GM19438 (cell line): ENCODE measurements around the gene LRP2BP.

Experiments used
- ATAC-seq: cut with Tn5 transposase; IDR thresholded peaks from one replicate; pipeline ENCODE4 v1.9.1; 2021; ENCODE audit warnings: low read depth; ENCODE audit not compliant: unreplicated experiment

LRP2BP gene

DNA sequence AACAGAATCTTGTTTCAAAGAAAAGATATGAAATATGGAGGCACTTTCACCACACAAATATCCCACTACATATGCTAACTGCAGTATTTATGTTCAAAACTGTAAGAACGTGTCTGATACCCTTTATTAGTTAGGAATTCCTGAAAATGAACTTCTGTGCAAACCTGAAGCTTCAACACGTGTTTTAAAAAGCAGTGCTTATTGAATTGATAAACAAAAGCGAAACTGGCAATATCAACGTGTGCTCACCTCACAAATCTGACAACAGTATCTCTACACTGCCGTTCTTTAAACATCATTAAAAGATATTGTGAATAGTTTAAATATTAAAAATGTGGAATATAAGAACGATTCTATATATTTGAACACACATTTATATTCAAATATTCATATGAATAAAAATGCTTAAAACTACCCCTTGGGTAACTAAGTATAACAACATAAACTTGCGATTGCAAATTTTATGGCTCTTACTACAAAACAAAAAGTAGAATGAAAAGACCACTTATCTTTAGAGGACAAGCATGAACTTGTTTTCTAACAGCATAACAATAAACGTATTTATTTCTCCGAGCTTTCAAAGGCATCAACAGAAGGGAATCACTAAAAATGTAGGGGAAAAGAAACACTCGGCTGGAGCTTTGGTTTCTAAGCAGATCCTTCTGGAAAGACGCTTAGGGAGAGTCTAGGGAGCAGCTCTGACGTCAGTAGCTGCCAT lies at the start of gene LRP2BP:
Gene LRP2BP (minus strand): TSS at position 687 of the 718 bp plus-strand sequence. CDS start 17,738 bp downstream, outside the sequence.
- no peak for ATAC-seq

DNA sequence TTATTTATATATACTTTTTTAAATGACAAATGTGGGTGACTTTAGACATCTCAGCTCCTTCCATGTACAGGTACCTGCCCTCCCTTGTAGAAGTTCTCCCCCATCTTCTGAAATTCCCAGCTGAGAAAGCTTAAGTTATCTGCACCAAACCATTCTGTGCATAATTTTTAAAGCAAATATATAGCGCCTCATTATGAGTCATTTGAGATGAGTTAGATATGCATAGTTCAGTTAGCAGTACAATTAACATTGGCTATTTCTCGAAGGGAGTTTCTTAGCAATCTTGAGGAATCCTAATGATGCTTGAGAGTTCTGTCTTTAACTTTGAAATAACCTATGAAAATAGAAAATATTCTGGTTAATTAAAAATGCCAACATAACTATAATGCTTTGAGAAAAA lies 49.5 kb upstream of the LRP2BP start:
- ATAC-seq = no peak

DNA sequence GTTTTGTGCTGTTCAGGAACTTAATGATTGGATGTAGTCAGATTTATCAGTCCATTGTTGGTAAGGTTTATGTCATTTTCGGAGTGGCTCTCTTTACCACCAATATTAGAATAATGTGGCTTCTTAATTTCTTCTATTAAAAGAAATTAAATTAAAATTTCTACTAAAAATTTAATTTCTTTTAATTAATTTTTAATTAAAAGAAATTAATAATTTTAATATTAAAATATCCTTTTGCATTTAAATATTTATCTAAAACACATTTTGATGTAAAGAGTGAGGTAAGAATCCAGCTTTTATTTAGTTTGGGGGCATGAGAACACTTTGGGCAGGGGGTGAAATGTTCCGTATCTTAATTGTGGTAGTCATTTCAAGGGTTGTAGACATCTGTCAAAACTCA lies 45.8 kb upstream of the LRP2BP start:
- no peak for ATAC-seq

DNA sequence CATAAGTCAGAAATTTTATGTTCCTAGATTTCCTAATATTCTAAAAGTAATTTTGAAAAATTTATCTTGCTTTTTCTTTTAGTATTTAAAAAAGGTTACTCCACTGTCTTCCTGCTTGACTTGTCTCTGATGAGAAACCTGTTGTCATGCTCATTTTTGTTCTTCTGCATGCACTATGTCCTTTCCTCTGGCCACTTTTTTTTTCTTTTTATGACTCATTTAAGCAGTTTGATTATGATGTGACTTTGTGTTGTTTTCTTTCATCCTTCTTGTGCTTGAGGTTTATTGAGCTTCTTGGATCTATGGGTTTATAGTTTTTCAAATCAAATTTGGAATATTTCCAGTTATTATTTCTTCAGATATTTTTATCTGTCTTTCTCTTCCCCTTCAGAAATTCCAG lies 42.1 kb upstream of the LRP2BP start:
- ATAC-seq = no peak

DNA sequence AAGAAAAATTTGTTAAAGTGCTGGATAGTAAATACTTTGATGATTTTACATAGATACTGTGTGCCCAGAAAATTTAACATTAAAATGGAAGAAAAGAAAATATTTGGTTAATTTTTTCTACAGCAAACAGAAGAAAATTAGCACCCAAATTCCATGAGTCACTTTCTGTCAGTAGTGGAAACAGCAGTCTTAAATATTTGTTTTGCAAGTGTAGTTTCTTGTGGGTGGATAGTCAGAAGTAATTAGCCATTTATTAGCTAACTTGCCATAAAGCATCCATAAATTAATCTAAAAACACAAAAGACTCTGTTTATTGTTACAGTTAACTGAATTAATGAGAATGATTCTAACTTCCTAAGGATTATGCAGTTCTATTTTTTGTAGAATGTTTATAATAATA lies 39.7 kb upstream of the LRP2BP start:
- ATAC-seq = no peak

DNA sequence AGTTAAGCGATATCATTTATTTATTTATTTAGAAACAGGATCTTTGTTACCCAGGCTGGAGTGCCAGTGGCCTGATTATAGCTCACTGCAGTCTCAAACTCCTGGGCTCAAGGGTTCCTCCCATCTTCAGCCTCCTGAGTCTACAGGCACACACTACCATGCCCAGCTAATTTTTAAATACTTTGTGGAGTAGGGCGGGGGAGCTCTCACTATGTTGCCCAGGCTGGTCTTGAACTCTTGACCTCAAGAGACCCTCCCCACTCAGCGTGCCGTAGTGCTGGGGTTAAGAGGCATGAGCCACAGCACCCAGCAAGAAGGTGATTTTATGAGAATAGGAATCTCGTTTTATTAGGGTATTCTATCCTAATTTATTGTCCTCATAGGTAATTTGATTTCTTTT lies 33.9 kb upstream of the LRP2BP start:
- ATAC-seq = no peak

DNA sequence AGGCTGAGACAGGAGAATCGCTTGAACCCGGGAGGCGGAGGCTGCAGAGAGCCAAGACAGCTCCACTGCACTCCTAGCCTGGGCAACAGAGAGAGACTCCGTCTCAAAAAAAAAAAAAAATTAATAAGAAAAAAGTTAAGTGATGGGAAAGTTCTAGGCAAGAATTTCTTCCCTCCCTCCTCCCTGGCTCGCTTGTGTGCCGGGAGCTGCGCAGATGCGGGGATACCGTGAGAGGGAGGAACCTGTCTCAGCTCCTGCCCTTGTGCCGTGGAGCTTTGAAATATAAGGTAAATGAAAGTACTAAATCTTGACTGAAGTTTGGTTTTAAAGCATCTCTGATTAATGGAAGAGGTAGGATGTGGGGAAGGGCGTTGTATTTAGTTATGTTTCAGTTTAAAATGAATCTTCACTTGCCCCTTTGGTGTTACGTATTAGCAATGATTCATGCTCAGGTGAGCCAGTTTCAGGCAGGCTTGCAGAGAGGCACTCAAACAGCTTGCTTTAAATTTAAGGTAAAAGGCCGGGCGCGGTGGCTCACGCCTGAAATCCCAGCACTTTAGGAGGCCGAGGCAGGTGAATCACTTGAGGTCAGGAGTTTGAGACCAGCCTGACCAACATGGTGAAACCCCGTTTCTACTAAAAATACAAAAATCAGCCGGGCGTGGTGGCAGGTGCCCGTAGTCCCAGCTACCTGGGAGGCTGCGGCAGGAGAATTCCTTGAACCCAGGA lies 31.4 kb upstream of the LRP2BP start:
- no peak for ATAC-seq

DNA sequence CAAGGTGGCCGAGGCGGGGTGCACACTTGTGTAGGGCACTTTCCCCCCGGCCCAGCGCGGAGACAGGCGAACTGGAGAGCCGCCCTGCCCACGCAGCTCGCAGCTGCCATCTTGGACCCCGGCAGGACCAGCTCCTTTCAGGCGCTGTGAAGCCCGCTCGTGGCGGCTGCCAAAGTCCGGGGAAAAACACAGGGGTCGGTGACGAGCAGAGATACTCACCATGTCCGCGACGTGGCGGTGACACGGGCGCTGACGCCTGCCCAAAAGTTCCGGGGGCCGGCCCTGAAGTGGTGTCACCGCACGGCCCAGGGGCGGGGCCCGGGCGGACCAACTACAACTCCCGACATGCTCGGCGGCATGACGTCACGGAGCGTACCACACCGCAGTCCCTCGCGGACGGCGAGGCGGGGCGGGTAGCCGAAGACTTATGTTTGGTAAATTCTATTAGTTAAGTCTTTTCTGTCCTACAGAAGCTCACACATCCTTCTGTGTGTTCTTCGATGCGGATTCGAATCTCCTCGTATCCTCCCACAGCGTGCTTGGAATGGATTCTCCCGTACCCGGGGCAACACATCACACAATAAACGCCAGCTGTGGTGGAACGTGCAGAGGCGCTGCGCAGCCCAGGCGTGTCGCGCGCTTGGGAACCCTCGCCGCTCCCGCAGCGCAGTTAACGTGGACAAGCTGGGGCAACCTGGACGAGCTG lies 30.1 kb upstream of the LRP2BP start, which contains the start of gene UFSP2:
Gene UFSP2 (minus strand): TSS at position 318 of the 706 bp plus-strand sequence. CDS start 96 bp downstream, at position 222.
- peak; percentile 92 for ATAC-seq

DNA sequence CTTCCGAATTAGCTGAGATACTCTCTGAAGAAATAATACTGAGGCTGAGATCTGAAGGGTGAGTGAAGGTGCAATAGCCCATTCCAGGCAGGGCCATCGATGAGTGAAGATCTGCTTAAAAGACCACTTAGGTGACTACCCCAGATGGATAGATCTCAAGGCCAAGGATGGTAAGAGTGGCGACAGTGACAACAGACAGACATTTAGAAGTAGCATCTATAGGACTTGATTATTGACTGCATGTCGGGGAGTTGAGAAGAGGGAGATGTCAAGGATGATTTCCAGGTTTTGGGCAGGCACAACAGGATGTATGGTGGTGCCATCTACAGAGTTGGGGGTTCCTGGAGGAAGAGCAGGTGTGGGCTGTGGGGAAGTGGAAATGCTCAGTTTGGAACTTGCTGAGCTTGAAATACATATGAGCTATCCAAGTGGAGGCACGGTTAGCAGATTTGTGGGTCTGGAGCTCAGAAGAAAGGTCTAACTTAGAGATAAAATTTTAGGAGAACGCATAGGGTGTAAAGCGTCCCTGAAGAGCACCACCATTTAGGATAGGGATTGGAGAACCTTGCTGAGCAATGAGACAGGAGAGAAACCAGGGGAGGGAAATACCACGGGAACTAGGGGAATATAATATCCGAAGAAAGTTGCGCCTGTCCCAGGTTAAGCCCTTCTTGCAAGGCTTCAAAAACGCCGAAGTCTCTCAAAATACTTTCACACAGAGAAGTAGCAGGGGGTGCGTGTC lies 29.4 kb upstream of the LRP2BP start:
- ATAC-seq = peak; percentile 0

DNA sequence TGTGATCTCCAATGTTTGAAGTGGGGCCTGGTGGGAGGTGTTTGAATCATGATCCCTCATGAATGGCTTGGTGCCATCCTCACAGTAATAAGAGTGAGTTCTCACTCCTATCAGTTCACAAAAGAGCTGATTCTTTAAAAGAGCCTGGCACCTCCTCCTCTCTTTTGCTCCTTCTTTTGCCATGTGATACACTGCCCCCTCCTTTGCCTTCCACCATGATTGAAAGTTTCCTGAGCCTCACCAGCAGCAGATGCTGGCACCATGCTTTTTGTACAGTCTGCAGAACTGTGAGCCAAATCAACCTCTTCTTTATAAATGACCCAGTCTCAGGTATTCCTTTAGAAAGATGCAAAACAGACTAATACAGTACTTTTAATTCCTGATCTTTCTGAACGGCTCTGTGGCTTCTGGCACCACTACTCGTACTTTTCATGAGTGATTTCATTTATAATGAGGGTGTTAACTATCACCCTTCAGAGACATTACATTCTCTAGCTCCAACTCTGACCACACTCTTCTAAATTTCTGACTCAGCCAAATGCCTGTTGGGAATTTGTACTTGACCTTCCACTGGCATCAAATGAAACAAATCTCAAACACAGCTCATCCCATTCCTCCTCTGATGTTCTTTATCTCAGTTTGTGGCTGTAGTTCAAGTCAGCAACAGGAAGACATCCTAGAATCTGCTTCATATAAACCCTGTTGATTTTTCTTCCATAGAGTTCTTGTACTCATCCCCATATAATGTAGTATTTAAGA lies 25.8 kb upstream of the LRP2BP start:
- no peak for ATAC-seq

DNA sequence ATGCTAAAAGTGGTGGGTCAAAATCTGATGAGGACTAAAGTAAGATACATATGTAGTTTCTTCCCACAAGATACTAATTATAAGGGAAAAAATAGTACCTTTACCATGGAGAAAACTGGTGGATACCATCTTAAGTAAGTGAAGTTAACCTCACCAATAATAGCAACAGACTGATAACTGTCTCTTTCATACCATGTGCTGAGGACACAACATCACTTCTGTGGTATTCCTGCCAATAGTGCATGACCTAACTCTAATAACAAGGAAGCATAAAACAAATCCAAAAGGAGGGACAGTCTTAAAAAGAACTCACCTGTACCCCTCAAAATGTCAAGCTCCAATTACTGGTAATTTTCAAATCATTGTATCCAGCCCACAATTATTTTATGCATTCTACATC lies 21.2 kb upstream of the LRP2BP start:
- ATAC-seq = no peak

DNA sequence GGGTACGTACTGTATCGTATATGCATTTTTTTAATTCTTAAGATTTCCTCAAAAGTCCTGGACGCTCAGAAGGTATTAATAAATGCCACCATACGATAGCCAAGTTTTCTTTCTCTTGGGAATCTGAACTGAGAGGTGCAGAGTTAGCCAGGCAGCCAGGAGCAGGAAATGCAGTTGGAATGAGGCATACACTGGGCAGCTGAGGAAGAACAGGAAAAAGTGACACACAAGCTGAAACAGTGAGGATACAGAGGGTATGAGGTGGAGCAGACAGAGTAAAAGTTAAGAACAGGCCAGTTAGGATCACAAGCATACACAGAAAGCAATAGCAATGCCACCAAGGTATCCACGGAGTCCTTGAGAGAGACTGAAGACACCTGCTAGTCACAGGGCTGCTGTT lies 16.7 kb upstream of the LRP2BP start:
- no peak for ATAC-seq

DNA sequence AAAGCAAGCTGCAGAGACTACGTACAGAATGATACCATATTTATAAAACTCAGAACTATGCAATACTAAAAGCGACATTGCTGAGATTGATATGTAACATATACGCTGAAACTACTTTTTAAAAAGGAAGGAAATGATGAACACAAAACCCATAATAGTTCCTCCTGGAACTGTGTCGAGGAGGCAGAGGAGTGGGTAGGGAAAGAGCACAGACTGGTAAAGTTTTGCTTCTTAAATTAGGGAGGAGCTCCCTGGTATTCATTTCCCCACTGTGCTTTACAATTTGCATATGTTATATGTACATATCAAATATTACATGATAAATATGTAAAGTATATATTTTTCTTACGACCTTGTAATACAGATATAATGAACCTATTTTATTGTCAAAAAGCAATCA lies 16.1 kb upstream of the LRP2BP start:
- no peak for ATAC-seq

DNA sequence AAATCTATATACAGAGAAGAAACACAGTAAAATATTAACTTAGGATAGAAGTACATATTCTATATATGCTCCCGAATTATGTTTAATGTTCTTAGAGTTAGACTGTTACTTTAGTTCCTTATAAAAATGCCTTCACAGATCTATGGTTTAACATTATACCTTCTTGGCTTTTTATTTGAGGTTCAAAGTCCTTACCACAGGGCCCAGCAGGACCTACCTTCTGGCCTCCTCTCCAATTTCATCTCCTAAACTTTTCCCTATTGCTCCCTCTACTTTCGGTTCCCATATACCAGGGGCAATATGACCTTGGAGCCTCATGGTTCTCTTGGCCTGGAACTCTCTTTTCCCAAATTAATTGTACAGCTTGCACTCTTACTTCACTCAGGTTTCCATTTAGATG lies 12.7 kb upstream of the LRP2BP start:
- ATAC-seq = no peak

DNA sequence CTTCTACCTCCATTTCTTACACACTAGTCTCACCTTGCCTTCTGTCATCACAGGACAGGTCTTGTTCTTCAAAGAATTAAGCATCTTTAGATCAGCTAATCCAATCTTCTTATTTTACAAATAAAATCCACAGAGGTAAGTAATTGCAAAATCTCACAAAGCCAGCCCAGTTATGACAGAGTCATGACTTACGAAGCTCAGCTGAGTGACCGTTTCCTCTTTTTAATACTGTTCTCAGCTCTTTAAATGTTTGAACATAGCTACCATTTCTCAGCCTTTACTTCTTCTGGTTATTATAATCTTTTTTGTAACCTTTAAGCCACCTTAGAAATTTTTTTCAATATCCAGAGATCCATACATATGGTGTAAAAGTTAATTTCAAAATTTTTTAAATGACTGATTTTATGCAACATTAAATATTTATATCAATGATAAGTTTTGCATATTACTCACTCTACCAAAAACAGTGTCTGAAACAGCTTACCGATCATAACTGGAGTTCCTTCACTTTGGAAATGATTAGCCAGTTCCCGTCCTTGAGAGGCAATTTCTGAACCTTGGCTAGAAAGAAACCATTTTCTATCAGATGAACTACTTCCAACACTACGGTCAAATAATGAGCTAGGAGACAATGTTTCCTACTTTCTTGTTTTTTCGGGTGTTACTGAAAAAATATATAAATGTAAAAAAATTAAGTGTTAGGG lies 9.7 kb upstream of the LRP2BP start:
- peak; percentile 48 for ATAC-seq

DNA sequence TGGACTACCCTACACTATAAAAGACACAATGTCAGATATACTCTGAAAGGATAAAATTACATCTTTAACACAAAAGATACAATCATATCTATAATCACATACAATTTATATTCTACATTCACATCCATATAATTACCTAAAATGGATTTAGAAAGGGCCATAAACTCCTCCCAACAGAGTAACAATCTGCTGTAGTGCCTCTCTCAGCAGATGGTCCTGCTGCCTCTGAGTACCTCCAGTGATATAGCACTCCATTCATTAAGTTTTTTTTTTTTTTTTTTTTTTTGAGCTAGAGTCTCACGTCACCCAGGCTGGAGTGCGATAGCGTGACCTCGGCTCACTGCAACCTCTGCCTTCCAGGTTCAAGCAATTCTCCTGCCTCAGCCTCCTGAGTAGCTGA lies 8.3 kb upstream of the LRP2BP start:
- ATAC-seq = no peak

DNA sequence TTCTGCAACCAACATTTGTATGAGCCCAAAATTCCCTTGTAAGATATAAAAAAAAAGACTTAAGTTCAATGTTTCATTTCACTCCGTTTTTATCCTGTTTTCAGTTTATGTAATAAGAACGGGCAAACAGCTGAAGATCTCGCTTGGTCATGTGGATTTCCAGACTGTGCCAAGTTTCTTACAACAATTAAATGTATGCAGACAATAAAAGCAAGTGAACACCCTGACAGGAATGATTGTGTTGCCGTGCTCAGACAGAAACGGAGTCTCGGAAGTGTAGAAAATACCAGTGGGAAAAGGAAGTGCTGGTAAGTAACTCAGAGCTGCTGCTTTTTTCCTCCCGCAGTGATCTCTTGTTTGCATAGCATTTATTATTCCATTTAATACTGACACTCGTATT lies 3.7 kb upstream of the LRP2BP start:
- no peak for ATAC-seq

DNA sequence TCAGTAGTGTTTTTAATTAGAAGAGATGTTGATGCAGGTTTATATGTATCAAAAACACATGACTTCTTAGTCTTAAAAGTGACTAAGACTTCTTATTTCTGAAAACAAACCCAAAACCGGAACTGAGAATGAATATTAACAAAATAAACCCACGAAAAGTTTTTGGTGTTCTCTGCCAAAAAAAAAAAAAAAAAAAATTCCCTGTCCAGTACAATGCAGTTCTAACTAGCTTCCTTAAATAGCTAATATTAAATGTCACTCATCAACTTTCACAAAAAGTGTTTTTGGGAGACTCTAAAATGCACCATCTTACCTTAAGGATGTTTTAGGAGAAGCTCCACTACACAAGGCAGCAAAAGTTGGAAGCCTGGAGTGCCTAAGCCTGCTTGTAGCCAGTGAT lies 2.9 kb upstream of the LRP2BP start:
- no peak for ATAC-seq

DNA sequence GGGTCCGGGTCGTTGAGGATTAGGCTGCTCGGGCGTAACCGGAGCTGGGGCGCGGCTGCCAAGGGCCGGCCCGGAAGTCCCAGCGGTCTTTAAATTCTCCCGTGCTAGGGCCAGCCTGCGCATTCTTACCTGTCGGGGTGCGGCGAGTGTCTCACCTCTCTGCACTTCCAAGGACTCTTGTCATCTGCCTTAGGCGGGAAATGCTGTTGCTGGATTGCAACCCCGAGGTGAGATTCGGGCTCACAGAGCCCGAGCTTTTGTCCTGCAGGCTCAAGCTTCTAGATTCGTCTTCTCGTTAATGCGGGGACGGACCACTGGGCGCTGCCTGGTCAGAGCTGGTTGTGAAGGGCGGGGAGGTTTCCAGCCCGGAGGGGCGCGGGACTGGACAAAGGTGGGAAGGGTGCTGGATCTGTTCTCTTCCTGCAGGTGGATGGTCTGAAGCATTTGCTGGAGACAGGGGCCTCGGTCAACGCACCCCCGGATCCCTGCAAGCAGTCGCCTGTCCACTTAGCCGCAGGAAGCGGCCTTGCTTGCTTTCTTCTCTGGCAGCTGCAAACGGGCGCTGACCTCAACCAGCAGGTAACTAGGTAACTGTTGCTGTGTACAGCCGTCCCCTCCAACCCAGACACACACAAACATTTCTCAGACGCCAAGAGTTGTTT lies 1.1 kb upstream of the LRP2BP start, which contains the start of gene ANKRD37:
Gene ANKRD37 (plus strand): TSS at position 118 of the 662 bp plus-strand sequence. CDS start 83 bp downstream, at position 201.
- no peak for ATAC-seq
